Nasal cavity respiratory epithelium epithelial cell of viscerocranial mucosa (primary cell): ENCODE measurements around the gene RUNX2. TPM values are rescaled to one million over a fixed set of nuclear protein-coding genes. Genes with fewer than 3 reads are reported as not detected.

Experiments used
- total RNA-seq: library from RNA; depleted of rRNA; stranded (reverse); fragments of >200 nt; gene quantifications from 2 replicates; pipeline ENCODE4 v1.2.3, GENCODE V29; 2014

Gene RUNX2
- total RNA-seq = 0.34 and 5.2 TPM in 2 replicates

GRCh38 chr6:45327956-45328522, at the start of gene RUNX2:
Gene RUNX2 (plus strand): TSS chr6:45328330. CDS start chr6:45328727, 397 bp downstream.

GRCh38 chr6:45377554-45378333, 49.6 kb downstream of the RUNX2 start, which contains the start of gene SUPT3H:
Gene SUPT3H (minus strand): TSS chr6:45377934.

Other genes starting within 250 kb of the RUNX2 start
- 12.0 and 14.0 TPM in 2 replicates for gene SUPT3H, start 49.6 kb downstream of the RUNX2 start, total RNA-seq